Hematopoietic multipotent progenitor cell treated with erythropoietin and hydrocortisone succinate and interleukin-3 and kit ligand, for 6 days (in vitro differentiated cells): ENCODE data around the gene TMEM179B.
A peak's percentile ranks its signal among the peaks of the same experiment; 100 is the strongest.
"Not testable (repeated sequence)": the region's sequence is repeated elsewhere in the genome, so short reads cannot be mapped to it uniquely, and the experiment has no call there.

Experiments used
- DNase-seq: peaks from one replicate; pipeline ENCODE4 v3.0.0-alpha.2; 2015

TMEM179B gene

DNA sequence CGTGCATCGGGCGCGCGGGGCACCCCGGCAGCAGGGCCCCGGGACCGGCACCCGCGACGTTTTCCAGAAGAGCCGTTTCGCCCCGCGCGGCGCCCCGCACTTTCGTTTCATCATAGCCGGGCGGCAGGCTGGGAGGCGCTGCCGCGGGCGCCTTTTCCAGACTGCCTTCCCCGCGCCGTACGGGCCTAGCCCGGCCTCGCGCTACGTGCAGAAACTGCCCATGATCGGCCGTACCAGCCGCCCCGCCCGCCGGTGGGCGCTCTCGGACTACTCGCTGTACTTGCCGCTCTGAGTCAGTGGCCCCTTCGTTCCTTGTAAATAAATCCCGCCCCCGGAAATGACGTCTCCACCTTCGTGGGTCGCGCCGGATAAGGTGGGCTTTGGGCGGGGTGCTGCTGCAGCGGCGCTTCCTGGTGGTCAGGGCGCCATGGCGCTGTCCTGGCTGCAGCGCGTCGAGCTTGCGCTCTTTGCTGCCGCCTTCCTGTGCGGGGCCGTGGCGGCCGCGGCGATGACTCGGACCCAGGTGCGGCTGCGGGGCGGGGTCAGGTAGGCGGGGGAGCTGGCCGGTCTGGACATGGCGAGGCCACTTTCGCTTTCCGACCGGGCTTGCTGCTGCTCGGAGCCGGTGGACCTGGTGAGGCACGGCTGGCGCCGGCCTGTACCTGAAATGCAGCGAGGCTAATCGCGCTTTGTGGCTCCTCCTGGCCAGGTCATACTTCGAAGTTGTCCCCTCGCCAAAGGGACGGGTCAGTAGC, at the start of gene TMEM179B:
TSS of gene TMEM179B (plus strand) at position 398 of the 755 bp plus-strand sequence. CDS start at position 428, 30 bp downstream.
- peak; percentile 100 for DNase-seq

DNA sequence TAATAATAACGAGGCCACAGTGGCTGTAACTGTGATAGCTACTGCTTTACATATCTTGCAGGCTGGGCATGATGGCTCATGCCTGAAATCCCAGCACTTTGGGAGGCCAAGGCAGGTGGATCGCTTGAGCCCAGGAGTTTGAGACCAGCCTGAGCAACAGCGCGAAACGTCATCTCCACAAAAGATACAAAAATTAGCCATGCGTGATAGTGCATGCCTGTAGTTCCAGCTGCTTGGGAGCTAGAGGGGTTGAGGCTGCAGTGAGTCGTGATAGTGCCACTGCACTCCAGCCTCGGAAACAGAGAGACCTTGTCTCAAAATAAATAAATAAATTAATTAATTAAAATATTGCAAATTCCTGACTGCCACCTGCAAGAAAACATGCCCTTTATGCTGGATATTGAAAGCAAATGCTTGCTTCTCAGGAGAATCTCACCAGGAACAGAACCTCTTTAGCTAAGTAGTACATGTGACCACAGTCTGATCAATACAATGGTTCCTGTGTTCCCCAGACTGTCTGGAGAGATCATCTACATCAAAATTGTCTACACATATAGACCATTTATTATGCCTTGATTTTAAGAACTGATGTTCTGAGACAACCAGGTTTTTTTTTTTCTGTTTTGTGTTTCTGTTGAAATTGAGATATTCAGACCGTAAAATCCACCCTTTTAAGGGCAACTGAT, 39.6 kb upstream of the TMEM179B start:
- no peak for DNase-seq

DNA sequence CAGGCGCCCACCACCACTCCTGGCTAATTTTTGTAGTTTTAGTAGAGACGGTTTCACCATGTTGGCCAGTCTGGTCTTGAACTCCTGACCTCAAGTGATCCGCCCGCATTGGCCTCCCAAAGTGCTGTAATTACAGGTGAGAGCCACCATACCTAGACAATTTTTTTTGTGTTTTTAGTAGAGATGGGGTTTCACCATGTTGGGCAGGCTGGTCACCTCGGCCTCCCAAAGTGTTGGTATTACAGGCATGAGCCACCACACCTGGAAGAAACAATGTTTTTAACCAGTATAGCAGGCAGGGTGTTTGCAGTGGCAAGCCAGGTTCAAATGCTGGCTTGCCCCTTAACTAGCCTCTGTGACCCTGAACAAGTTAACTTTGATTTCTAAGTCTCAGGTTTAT, 37.3 kb upstream of the TMEM179B start:
- DNase-seq: not testable (repeated sequence)

GRCh38 chr11:62752177-62752785, 34.9 kb upstream of the TMEM179B start:
- no peak for DNase-seq

DNA sequence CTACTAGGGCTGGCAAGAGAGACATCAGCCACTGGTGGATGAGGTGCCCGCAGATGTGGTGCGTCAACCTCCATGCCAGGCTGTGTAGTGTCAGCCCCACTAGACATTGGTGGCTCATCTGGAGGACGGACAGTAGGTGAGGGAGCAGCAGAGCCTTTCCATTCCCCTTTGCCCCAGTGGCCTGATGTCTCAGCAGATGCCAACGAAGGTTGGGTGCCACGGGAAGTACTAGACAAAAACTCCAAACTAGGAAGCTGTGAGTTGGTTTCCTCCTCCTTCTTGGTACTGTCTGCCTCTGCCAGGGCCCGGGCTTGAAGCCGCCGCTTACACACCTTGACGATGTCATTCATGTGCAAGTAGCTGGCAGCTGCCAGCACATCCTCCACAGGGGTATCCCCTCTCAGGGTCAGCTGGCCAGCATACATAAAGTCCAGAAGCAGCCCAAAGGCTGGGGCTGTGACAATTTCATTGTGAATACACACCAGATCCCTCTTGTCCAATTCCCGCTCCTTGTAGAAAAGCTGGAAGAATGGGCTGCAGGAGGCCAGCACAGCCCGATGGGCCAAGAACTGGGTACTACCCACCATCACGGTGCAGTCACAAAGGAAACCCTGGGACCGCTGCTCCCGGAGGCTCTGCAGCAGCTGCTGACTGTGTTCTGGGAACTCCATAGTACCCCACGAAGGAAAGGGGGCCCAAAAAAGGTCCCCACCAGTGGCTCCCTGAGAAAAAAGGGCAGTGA, 34.0 kb upstream of the TMEM179B start:
- DNase-seq: no peak

DNA sequence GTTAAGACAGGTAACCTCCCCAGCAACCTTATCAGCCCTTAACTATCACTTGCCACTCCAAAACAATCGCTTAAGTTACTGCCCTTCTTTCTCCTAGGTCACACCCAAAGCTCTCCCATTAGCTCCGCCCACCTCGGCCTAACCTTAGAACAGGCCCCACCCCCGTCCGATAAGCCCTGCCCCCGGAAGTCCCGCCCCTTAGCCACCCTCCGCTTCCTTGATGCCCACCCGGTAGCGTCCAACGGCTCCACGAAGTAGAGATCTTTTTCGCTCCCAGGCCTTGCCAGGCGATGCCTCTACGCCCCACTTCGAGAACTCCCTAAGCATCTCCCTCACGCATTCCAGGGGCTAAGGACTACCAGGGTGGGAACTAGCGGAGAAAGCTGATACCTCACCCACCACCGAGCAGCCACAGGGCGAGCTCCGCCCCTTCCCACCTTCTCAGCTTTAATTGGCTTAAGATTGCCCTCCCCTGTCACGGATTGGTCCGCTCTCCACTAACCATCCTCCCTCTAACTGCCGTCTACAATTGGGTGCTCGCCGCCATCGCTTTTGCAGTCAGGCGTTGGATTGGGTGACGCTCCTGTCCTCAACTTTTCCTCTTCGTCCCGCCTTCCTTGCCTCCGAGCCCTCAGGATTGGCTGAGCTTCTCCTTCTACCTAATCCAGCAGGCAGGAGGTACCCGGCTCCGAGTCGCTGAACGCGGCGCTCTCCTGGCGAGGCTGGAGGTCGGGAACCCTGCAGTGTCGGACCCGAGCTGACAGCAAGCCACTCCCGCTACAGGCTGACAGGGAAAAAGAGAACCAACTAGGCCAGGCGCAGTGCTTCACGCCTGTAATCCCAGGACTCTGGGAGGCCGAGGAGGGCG, 33.2 kb upstream of the TMEM179B start, which contains the start of gene ZBTB3:
TSS of gene ZBTB3 (minus strand) at position 425 of the 868 bp plus-strand sequence. CDS start 496 bp downstream, outside the sequence.
- DNase-seq: peak; percentile 100

DNA sequence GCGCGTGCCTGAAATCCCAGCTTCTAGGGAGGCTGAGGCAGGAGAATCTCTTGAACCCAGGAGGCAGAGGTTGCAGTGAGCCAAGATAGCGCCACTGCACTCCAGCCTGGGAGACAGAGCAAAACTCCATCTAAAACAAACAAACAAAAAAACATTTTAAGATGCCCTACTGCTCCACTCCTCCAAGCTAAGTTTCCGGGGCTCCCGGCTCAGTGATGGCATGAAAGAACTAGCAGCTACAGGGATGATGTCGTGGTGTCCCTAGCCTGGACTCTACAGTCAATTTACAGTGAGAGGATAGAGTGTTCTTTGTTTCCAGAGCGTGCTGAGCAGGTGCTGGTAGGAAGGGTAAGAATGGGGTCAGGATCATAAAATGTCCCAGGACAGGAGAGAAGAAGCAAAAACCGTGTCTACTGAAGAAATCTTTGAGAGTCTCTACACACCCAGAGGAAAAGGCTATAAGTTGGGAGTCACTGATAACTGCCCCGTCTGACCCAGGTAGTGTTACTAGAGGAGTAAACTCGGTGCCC, 32.1 kb upstream of the TMEM179B start:
- DNase-seq: no peak

DNA sequence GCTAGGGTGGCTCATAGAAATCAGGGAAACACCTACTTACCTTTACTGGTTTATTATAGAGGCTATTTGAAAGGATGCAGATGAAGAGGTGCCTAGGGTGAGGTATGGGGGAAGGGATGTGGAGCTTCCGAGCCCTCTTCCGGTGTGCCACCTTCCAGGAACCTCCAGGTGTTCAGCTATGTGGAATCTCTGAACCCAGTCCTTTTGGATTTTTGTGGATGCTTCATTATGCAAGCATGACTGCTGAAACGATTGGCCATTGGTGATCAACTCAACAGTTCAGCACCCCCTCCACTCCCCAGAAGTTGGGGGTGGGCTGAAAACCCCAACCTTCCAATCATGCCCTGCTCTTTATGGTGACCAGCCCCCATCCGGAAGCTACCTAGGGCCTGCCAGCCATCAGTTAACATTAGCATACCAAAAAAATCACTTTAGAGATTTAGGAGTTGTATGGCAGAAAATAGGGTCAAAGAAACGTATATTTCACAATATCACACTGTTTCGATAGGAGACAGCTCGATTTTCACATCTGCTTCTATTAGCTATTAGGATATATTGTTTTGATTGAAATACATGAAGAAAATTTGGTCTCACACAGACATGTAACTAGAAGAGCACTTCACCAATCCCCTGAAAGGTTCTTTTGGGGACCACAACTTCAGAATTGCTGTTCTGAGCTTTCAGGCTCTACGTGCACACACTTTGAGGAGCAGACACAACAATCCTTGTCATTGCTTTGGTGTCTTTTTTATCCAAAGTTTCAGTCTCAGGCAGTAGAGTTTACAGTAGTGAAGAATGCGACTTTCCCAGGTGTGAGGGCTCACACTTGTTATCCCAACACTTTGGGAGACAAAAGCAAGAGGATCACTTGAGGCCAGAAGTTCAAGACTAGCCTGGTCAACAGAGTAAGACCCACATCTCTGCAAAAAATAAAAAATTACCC, 29.1 kb upstream of the TMEM179B start:
- no peak for DNase-seq

DNA sequence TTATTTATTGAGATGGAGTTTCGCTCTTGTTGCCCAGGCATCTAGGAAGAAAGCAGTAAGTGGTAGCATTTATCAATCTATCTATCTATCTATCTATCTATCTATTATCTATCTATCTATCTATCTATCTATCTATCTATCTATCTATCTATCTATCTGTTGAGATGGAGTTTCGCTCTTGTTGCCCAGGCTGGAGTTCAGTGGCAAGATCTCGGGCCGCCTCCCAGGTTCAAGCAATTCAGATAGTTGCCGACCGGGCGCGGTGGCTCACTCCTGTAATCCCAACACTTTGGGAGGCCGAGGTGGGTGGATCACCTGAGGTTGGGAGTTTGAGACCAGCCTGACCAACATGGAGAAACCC, 26.4 kb upstream of the TMEM179B start:
- DNase-seq: not testable (repeated sequence)

- DNase-seq: peak; percentile 60
Observed at GRCh38 chr11:62770778-62771143, 16.4 kb upstream of the TMEM179B start.

DNA sequence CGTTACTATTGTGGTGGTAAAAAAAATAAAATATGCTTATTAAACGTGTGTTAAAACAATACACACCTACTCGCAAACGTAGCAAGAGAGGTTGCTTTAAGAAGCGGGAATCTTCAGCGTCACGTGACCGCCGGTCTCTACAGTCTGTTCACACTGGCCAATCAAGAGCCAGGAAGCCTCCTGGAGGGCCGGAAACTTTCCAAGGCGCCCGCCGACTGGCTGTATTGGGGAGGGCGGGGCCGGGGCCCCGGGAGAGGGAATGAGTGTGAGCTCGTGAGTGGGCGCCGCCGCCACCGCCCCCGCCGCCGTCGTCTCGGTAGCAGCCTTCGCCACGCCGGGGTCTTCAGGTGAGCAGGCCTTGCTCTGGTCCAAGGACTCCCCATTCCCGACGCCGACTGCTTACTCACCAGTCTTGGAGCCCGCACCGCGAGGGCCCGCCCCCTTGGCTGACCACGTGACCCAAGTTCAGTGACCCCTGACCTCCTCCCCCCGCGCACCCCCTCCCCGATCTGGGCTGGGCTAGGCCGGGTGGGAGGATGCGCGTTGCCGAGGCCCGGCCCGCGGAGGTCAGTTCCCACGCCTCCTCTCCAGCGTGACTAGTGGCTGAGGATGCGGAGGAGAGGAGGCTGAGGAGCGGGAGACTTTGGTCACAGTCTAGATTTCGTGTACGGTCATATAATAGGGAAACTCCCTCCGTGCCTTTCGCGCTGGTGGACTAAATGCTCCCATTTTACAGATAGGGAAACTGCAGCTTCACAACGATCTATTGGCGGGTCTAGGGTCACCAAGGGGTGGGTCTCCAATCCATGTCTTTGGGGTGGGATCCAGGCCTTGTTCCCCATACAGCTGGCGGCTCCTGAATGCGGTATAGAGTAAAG, 15.8 kb upstream of the TMEM179B start, which contains the start of gene TAF6L:
TSS of gene TAF6L (plus strand) at position 253 of the 878 bp plus-strand sequence. CDS start 4,388 bp downstream, outside the sequence.
- peak; percentile 100 for DNase-seq

DNA sequence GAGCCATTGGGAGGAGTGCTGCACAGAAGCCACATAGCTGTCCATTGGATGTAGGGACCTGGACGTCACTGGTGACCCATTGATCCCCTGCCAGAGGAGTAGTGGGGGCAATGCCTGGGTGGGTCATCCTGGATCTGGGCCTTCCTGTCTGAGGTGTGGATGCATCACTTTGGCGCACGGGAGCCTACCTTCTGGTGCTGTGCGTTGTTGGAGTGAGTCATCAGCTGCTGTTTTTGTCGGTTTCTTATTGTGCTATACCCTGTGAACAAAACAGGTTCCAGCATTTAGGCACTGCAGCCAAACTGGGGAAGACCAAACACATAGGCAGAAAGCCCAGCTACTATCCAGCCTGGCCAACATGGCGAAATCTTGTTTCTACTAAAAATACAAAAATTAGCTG, 12.8 kb upstream of the TMEM179B start:
- no peak for DNase-seq

DNA sequence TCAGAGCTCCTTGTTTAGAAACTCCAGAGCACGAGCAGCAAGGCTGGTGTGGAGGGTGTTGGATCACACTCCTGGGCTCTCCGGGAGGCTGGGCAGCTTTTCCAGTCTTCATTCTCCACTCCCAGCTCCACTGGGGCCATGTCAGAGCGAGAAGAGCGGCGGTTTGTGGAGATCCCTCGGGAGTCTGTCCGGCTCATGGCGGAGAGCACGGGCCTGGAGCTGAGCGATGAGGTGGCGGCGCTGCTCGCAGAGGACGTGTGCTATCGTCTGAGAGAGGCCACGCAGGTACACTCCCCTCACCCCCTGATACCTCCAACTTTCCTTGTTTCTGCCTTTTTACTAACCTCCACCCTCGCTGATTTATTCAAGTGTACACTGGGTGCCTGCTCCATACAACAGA, 11.6 kb upstream of the TMEM179B start:
- no peak for DNase-seq

GRCh38 chr11:62777389-62777788, 9.8 kb upstream of the TMEM179B start:
- DNase-seq: no peak

DNA sequence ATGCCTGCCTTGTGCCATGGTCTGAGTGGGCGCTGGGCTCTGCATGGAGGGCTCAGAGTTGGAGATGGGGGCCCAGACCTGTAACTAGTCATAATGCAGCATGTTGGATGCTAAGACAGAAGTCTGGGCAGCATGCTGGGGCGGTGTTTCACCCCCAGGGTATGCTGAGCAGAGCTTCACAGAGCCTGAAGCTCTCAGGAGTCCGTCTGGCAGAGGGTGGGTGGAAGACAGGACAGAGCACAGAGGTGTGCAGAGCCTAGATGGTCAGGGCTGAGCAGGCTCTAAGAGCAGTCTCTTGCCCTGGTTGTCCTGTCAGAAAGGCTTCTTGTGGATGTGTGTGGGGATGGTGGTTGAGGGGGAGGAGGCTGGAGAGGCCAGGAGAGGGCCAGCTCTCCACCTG, 8.8 kb upstream of the TMEM179B start:
- no peak for DNase-seq

GRCh38 chr11:62782753-62783152, 4.4 kb upstream of the TMEM179B start:
- peak; percentile 15 for DNase-seq

DNA sequence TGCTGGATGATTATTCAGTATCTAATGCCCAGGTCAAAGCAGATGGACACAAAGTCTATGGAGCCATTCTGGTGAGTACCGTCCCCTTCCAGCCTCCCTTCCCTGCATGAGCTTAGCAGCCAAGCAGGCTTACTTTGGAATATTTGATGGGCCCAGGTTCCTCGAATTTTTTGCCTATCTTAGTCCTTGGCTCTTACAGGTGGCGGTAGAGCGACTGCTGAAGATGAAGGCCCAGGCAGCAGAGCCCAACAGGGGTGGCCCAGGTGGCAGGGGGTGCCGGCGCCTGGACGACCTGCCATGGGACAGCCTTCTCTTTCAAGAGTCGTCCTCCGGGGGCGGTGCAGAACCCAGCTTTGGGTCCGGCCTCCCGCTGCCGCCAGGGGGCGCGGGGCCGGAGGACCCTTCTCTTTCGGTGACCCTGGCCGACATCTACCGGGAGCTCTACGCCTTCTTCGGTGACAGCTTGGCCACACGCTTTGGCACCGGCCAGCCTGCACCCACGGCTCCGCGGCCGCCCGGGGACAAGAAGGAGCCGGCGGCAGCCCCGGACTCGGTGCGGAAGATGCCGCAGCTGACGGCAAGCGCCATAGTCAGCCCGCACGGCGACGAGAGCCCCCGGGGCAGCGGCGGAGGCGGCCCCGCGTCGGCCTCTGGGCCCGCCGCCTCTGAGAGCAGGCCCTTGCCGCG, 741 bp upstream of the TMEM179B start:
- peak; percentile 94 for DNase-seq

GRCh38 chr11:62788991-62789390, 1.8 kb downstream of the TMEM179B start:
- DNase-seq: no peak

GRCh38 chr11:62789576-62789975, 2.4 kb downstream of the TMEM179B start:
- no peak for DNase-seq
